HG03039 (cell line): ENCODE measurements around the gene TSPAN6.

ENCODE experiments used
- ATAC-seq: cut with Tn5 transposase; IDR thresholded peaks from one replicate; pipeline ENCODE4 v1.9.1; 2021; ENCODE audit warnings: mild to moderate bottlenecking, moderate library complexity; ENCODE audit not compliant: unreplicated experiment

TSPAN6 gene

GRCh38 chrX:100591256-100592051 is 45.2 kb downstream of the TSPAN6 start:
- ATAC-seq = no peak

- no peak for ATAC-seq
These were observed 48.7 kb downstream of the TSPAN6 start for GRCh38 chrX:100587861-100588260.

- no peak for ATAC-seq
These were observed 49.9 kb downstream of the TSPAN6 start for GRCh38 chrX:100586747-100587146.

GRCh38 chrX:100584611-100585010 is 52.0 kb downstream of the TSPAN6 start, which contains the start of gene TNMD:
TNMD (plus strand) TSS chrX:100584936; CDS start chrX:100585019, 83 bp downstream.
- ATAC-seq = no peak
